ENCODE data around the gene TBP.
"Not testable (repeated sequence)": the region's sequence is repeated elsewhere in the genome, so short reads cannot be mapped to it uniquely, and the experiment has no call there.

DNA sequence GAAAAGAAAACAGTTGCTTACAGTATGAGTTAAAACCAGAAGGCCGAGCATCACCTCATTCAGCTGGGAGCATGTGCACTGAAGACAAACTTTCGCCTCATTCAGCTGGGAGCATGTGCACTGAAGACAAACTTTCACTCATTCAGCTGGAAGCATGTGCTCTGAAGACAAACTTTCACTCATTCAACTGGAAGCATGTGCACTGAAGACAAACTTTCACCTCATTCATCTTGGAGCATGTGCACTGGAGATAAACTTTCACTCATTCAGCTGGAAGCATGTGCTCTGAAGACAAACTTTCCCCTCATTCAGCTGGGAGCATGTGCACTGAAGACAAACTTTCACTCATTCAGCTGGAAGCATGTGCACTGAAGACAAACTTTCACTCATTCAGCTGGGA lies 46.4 kb upstream of the TBP start:
- TF ChIP-seq EZH2 (IDR thresholded peaks at IDR 0.05; ENCODE audit: borderline replicate concordance); EZH2phosphoT487 (IDR thresholded peaks at IDR 0.05; ENCODE audit: low read depth, severe bottlenecking, unreplicated experiment): not testable (repeated sequence)
- TF ChIP-seq, protein P1, sequence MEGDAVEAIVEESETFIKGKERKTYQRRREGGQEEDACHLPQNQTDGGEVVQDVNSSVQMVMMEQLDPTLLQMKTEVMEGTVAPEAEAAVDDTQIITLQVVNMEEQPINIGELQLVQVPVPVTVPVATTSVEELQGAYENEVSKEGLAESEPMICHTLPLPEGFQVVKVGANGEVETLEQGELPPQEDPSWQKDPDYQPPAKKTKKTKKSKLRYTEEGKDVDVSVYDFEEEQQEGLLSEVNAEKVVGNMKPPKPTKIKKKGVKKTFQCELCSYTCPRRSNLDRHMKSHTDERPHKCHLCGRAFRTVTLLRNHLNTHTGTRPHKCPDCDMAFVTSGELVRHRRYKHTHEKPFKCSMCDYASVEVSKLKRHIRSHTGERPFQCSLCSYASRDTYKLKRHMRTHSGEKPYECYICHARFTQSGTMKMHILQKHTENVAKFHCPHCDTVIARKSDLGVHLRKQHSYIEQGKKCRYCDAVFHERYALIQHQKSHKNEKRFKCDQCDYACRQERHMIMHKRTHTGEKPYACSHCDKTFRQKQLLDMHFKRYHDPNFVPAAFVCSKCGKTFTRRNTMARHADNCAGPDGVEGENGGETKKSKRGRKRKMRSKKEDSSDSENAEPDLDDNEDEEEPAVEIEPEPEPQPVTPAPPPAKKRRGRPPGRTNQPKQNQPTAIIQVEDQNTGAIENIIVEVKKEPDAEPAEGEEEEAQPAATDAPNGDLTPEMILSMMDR (IDR thresholded peaks at IDR 0.05; ENCODE audit: poor library complexity): not testable (repeated sequence)

Data from hepatocyte (in vitro differentiated cells).